Lower lobe of right lung (tissue), 2 donors: ENCODE data around the gene MPPED1. TPM values are rescaled to one million over a fixed set of nuclear protein-coding genes. Genes with fewer than 3 reads are reported as not detected.

ENCODE experiments used
- ATAC-seq, 2 donors: fragments of 200-7000 bp; cut with Tn5 transposase; one replicate each; pipeline ENCODE4 v1.9.1; 2020 to 2022; ENCODE audit warnings: mild to moderate bottlenecking in 2 of 2, moderate library complexity in 2 of 2
- DNase-seq: peaks from one replicate; pipeline ENCODE4 v3.0.0-alpha.2; 2020
- H3K27ac ChIP-seq: fragments of 200-600 bp; one replicate; pipeline ENCODE4 v1.8.0; 2022
- H3K27me3 ChIP-seq: fragments of 200-600 bp; one replicate; pipeline ENCODE4 v1.8.0; 2022; ENCODE audit warnings: low read depth
- H3K36me3 ChIP-seq: fragments of 200-600 bp; one replicate; pipeline ENCODE4 v1.8.0; 2022; ENCODE audit warnings: mild to moderate bottlenecking
- H3K4me1 ChIP-seq: fragments of 200-600 bp; one replicate; pipeline ENCODE4 v1.8.0; 2022
- H3K4me3 ChIP-seq: fragments of 200-600 bp; one replicate; pipeline ENCODE4 v1.8.0; 2022; ENCODE audit warnings: mild to moderate bottlenecking
- H3K9me3 ChIP-seq: fragments of 200-600 bp; one replicate; pipeline ENCODE4 v1.8.0; 2022
- intact Hi-C: fragments of 100-400 bp; cut with DNase I; formaldehyde crosslinking; loops from one replicate; pipeline ENCODE4 v1.11.0; 2022
- total RNA-seq: library from RNA; stranded (reverse); fragmentation: NEBNext Ultra II Directional; extraction: Animal tissue kit (Norgen Biotek cat#: 25700); gene quantifications from one replicate; pipeline ENCODE4 v1.2.1, GENCODE V29; 2021
- TF ChIP-seq, protein P1 (sequence below): fragments of 200-600 bp; IDR thresholded peaks from one replicate; pipeline ENCODE4 v1.8.0; 2022; ENCODE audit warnings: antibody characterized with exemption, mild to moderate bottlenecking
- donor health status: DM: no; HTN: yes; CAD: no; lungs with severe emphysema.

MPPED1 gene
- total RNA-seq, 1 donor from 2014 or later: not detected

DNA sequence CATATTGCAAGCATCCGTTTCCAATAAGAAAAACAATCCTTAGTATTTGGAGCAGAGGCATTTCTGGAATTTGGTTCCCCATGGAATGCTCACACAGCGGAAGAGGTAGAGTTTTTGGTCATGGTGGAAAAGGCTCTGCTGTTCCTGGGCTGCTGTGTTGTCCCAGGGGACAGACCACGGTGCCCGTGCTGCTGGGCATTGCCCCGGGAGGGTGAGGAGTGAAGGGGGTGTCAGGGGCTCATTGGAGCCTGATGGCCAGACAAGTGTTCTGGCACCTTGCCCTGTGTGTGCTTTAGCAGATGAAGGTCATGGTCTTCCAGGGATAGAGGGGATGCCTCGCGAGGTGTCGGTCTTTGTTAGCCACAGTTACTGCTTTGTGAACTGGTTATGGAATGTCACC is 61.2 kb downstream of the MPPED1 start:
- DNase-seq (no peak), ATAC-seq (no peak)
- Histone ChIP-seq H3K36me3 (no peaks in the 10 kb centered on the region), H3K27ac (no peak overlapping the region), H3K4me3 (no peak overlapping the region), H3K27me3 (peaks cover 14% of the 10 kb centered on the region), H3K9me3 (no peaks in the 10 kb centered on the region), H3K4me1 (no peaks in the 10 kb centered on the region)
- intact Hi-C loops: no loop called here
- TF ChIP-seq, protein P1, sequence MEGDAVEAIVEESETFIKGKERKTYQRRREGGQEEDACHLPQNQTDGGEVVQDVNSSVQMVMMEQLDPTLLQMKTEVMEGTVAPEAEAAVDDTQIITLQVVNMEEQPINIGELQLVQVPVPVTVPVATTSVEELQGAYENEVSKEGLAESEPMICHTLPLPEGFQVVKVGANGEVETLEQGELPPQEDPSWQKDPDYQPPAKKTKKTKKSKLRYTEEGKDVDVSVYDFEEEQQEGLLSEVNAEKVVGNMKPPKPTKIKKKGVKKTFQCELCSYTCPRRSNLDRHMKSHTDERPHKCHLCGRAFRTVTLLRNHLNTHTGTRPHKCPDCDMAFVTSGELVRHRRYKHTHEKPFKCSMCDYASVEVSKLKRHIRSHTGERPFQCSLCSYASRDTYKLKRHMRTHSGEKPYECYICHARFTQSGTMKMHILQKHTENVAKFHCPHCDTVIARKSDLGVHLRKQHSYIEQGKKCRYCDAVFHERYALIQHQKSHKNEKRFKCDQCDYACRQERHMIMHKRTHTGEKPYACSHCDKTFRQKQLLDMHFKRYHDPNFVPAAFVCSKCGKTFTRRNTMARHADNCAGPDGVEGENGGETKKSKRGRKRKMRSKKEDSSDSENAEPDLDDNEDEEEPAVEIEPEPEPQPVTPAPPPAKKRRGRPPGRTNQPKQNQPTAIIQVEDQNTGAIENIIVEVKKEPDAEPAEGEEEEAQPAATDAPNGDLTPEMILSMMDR: no peak

DNA sequence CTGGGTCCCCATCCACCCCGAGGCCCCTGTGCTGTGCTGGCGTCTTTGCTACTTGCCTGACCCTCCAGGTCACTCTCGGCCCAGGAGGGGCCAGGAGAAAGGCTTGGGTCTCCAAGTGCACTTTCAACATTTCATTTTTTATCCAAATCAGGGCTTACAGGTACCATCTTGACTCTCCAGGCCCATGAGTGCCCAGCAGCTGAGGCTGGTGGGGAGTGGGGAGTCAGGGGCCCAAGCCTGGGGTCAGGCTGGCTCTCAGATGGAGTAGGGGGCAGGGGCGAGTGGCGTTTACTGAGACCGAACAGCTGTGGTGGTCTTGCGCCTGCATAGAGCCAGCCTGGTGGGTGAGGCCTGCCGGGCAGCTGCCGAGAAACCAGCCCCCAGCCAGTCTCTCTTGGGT is 61.6 kb downstream of the MPPED1 start:
- DNase-seq (no peak), ATAC-seq (no peak)
- TF ChIP-seq, protein P1: no peak
- Histone ChIP-seq H3K27ac (no peak overlapping the region), H3K36me3 (no peaks in the 10 kb centered on the region), H3K9me3 (no peaks in the 10 kb centered on the region), H3K27me3 (peaks cover 12% of the 10 kb centered on the region), H3K4me1 (no peaks in the 10 kb centered on the region), H3K4me3 (no peak overlapping the region)
- intact Hi-C loops: no loop called here

DNA sequence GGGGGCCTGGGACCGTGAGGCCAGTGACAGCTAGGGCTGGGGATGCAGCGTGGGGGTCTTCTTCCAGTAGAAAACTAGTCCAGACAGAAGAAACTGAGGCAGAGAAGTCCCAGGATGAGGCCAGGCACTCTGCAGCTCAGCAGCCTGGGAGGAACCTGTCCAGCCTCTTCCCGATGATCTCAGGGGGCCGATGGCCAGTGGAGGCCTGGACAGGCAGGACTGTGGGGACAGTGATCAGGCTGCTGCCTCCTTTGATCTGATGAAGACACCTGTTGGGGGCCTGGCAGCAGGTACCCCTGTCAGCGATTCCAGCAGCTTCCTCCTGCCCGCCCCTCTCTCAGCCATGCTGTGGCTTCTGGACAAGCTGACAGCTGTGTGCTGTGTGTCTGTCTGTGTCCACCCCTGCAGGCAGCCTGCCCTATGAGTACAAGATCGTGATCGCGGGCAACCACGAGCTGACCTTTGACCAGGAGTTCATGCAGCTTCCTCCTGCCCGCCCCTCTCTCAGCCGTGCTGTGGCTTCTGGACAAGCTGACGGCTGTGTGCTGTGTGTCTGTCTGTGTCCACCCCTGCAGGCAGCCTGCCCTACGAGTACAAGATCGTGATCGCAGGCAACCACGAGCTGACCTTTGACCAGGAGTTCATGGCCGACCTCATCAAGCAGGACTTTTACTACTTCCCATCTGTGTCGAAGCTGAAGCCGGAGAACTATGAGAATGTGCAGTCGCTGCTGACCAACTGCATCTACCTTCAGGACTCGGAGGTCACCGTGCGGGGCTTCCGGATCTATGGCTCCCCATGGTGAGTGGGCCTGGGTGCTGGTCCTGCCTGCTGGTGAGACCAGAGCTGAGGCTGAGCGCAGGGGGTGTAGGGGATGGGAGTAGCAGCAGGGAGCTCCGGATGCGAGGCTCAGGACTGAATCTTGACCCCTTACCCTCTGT is 62.6 kb downstream of the MPPED1 start:
- TF ChIP-seq, protein P1: no peak
- intact Hi-C loops: no loop called here
- Histone ChIP-seq H3K36me3 (no peaks in the 10 kb centered on the region), H3K27ac (no peak overlapping the region), H3K27me3 (peaks cover 5% of the 10 kb centered on the region), H3K4me3 (no peak overlapping the region), H3K9me3 (no peaks in the 10 kb centered on the region), H3K4me1 (no peaks in the 10 kb centered on the region)
- DNase-seq (no peak), ATAC-seq (no peak)

DNA sequence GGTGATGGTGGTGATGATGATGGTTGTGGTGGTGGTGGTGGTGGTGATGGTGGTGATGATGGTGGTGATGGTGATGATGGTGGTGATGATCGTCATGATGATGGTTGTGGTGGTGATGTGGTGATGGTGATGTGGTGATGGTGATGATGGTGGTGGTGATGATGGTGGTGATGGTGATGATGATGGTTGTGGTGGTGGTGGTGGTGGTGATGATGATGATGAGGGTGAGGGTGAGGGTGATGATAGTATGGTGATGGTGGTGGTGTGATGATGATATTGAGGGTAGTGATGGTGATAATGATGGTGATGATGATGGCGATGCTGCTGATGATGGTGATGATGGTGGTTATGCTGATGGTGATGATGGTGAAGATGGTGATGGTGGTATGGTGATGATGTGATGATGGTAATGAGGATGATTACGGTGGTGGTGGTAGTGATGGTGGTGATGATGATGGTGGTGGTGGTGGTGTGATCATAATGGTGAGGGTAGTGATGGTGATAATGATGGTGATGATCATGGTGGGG is 63.8 kb downstream of the MPPED1 start:
- TF ChIP-seq, protein P1: no peak
- Histone ChIP-seq H3K27me3 (peaks cover 5% of the 10 kb centered on the region), H3K4me1 (no peaks in the 10 kb centered on the region), H3K36me3 (no peaks in the 10 kb centered on the region), H3K4me3 (no peak overlapping the region), H3K27ac (no peak overlapping the region), H3K9me3 (no peaks in the 10 kb centered on the region)
- DNase-seq: no peak
- intact Hi-C loops: no loop called here
- ATAC-seq: no peak

DNA sequence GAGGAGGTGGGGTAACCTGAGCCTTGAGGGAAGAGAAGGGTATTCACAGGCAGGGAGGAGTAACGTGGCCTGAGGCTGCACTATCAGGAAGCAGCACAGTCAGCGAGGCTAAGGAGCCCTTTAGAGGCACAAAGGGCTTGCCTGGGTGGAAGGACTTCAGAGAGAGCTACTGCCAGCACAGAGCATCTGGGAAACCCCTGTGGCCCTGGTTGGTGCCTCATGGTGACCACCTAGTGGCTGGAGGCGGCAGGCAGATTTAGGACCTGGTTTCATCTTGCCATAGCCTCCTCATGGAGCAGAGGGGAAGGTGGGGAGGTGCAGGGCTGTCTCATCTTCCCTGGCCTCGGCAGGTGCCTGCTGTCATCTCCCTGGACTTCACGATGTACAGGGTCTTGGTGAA is 64.5 kb downstream of the MPPED1 start:
- H3K27ac ChIP-seq: no peak overlapping the region
- peaks cover 5% of the 10 kb centered on the region for H3K27me3 ChIP-seq
- ATAC-seq (no peak), DNase-seq (no peak)
- H3K36me3 ChIP-seq: no peaks in the 10 kb centered on the region
- intact Hi-C loops: no loop called here
- TF ChIP-seq, protein P1: no peak
- no peak overlapping the region for H3K4me3 ChIP-seq
- no peaks in the 10 kb centered on the region for H3K9me3 ChIP-seq
- H3K4me1 ChIP-seq: no peaks in the 10 kb centered on the region
